Activated T-helper 1 cell treated with anti-CD3 and anti-CD28 coated beads, Interleukin-12 subunit alpha, Interleukin-12 subunit beta, Interleukin-2, Interleukin-4 antibody, amounts not matched to agents 30 ng/mL and 10 ng/mL and 1 ng/mL, durations not matched to agents 14 hours and 24 hours and 36 hours (primary cell): ENCODE data around the gene RUSF1. TPM values are rescaled to one million over a fixed set of nuclear protein-coding genes. Genes with fewer than 3 reads are reported as not detected.
A peak's percentile ranks its signal among the peaks of the same experiment; 100 is the strongest.
"Not testable (repeated sequence)": the region's sequence is repeated elsewhere in the genome, so short reads cannot be mapped to it uniquely, and the experiment has no call there.

ENCODE experiments used
- DNase-seq: peaks from one replicate; pipeline ENCODE4 v3.0.0; 2021; ENCODE audit warnings: low spot score
- H3K27ac Mint-ChIP-seq: one replicate; pipeline ENCODE4 v1.8.0; 2021; ENCODE audit warnings: mild to moderate bottlenecking, mixed read lengths
- H3K27me3 Mint-ChIP-seq: one replicate; pipeline ENCODE4 v1.8.0; 2022; ENCODE audit warnings: mild to moderate bottlenecking, moderate library complexity, mixed read lengths; ENCODE audit not compliant: insufficient read depth
- H3K36me3 Mint-ChIP-seq: one replicate; pipeline ENCODE4 v1.8.0; 2021; ENCODE audit warnings: low read depth, mixed read lengths
- H3K4me1 Mint-ChIP-seq: one replicate; pipeline ENCODE4 v1.8.0; 2021; ENCODE audit warnings: low read depth, mixed read lengths
- H3K4me3 Mint-ChIP-seq: one replicate; pipeline ENCODE4 v1.8.0; 2021; ENCODE audit warnings: mild to moderate bottlenecking, moderate library complexity, mixed read lengths
- H3K9me3 Mint-ChIP-seq: one replicate; pipeline ENCODE4 v1.8.0; 2021; ENCODE audit warnings: mixed read lengths
- intact Hi-C: fragments of 100-400 bp; cut with micrococcal nuclease; formaldehyde crosslinking; loops from one replicate; pipeline ENCODE4 v1.15.1; 2024
- total RNA-seq: library from RNA; stranded (reverse); gene quantifications from 2 replicates; pipeline ENCODE4 v1.2.3, GENCODE V29; 2022

Gene RUSF1
- total RNA-seq, 1 donor from 2014 or later: 42.2 TPM

DNA sequence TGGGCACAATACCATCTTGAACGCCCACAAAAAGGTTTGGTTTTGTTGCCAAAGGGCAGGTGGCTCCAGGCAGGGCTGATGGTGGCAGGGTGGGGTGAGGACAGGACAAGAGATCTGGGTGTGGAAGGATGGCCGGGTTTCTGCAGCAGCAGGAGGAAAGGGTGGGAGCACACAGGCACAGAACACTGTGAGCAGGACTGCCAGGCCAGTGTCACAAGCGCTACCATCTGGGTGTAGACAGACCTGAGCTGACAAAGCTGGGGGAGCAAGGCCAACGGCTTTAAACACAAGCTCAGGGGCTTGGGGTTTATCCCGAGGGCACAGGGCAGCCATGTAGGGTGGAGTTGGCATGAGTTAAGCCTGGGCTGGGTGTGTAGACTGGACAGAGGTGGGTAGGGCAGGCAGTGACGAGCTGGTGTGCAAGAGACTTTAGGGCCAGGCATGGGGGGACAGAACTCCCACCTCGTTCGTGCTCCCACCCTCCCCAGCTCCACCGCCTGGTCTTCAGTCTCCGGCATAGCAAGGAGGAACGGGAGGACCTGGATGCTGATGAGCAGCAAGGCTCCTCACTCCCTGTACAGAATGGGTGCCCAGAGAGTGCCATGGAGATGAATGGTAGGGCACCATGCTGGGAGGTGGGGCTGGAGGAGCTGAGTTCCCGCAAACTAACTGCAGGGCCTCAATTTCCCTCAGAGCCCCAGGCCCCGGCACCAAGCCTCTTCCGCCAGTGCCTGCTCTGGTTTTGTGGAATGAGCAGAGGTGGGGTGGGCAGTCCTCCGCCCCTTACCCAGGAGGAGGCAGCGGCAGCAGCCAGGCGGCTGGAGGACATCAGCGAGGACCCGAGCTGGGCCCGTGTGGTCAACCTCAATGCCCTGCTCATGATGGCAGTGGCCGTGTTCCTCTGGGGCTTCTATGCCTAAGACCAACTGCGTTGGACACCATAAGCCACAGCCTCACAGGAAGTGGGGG, 18.3 kb downstream of the RUSF1 start:
- intact Hi-C loops: no loop called here
- H3K27ac Mint-ChIP-seq: no peak overlapping the region
- no peaks in the 10 kb centered on the region for H3K9me3 Mint-ChIP-seq
- H3K27me3 Mint-ChIP-seq: peaks cover 18% of the 10 kb centered on the region
- H3K36me3 Mint-ChIP-seq: peaks cover 2% of the 10 kb centered on the region
- H3K4me1 Mint-ChIP-seq: no peaks in the 10 kb centered on the region
- H3K4me3 Mint-ChIP-seq: peak overlapping the region; percentile 57
- DNase-seq: no peak

DNA sequence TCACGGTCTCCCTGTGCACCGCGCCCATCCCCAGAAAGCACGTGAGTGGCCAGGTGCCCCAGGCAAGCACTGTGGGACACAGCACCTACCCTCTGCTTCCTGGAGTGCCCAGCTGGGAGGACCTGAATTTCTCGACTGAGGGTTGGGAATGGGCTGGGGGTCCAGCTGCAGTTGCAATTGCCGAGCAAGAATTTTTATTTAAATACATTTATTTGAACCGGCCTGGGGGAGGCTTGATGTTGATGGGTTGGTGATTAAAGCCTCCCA, 19.0 kb downstream of the RUSF1 start:
- Mint-ChIP-seq H3K9me3 (no peaks in the 10 kb centered on the region), H3K4me3 (peak overlapping the region; percentile 39), H3K36me3 (peaks cover 2% of the 10 kb centered on the region), H3K27ac (no peak overlapping the region), H3K4me1 (no peaks in the 10 kb centered on the region), H3K27me3 (peaks cover 21% of the 10 kb centered on the region)
- DNase-seq: no peak
- intact Hi-C loops: no loop called here

DNA sequence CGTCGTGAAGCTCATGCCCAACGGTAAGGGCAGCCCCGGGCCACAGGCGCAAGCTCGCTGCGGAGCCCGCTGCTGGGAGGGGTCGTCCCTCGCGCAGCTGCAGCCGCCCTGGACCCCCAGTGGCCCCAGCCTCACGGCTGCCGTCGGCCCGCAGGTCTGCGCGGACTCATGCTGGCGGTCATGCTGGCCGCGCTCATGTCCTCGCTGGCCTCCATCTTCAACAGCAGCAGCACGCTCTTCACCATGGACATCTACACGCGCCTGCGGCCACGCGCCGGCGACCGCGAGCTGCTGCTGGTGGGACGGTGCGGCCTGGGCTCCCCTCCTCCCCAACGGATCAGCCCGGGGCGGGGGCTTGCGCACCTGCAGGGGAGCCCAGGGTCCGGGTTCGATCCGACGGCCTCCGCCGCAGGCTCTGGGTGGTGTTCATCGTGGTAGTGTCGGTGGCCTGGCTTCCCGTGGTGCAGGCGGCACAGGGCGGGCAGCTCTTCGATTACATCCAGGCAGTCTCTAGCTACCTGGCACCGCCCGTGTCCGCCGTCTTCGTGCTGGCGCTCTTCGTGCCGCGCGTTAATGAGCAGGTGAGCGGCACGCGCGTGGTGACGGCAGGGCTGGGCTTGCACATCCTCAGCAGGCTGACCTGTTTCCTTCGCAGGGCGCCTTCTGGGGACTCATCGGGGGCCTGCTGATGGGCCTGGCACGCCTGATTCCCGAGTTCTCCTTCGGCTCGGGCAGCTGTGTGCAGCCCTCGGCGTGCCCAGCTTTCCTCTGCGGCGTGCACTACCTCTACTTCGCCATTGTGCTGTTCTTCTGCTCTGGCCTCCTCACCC, 19.5 kb downstream of the RUSF1 start:
- no peak for DNase-seq
- intact Hi-C loops: loop anchor here (1.0 kb wide), 1 partner anchor 29 kb away; the partner anchor contains the start of gene ARMC5
- no peak overlapping the region for H3K27ac Mint-ChIP-seq
- H3K27me3 Mint-ChIP-seq: peaks cover 22% of the 10 kb centered on the region
- H3K36me3 Mint-ChIP-seq: peaks cover 2% of the 10 kb centered on the region
- H3K9me3 Mint-ChIP-seq: no peaks in the 10 kb centered on the region
- no peaks in the 10 kb centered on the region for H3K4me1 Mint-ChIP-seq
- H3K4me3 Mint-ChIP-seq: peak overlapping the region; percentile 87

DNA sequence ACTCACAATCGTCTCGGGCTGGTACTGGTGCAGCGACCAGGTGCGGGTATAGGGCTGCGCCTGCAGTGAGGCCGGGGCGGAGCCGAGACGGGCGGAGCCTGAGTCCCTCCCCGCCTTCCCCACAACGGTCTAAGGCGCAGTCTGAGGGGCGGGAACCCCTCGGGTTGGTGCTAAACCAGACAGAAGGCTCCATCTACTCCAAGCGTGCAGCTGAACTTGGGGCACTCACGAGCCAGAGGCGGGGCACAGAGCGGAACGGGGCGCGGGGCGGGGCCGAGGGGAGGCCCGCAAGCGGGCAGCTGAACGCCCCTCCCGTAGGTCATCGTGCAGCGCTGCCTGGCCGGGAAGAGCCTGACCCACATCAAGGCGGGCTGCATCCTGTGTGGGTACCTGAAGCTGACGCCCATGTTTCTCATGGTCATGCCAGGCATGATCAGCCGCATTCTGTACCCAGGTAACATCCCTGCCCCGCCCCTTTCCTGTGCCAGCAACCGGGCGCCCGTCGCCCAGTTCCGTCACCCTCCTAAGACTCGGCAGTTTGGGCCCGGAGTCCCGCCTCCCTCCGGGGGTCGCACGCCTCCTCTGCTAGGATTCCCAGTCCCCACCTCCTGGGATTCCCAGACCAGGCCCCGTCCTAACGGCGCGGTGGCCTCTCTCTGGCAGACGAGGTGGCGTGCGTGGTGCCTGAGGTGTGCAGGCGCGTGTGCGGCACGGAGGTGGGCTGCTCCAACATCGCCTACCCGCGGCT, 20.3 kb downstream of the RUSF1 start:
- H3K36me3 Mint-ChIP-seq: peaks cover 2% of the 10 kb centered on the region
- intact Hi-C loops: loop anchor here (1.0 to 2.0 kb wide), 3 partner anchors 11 to 29 kb away; partner anchors contain the start of genes ARMC5 and RUSF1
- DNase-seq: peak; percentile 59
- H3K27ac Mint-ChIP-seq: no peak overlapping the region
- H3K4me3 Mint-ChIP-seq: peak overlapping the region; percentile 87
- peaks cover 24% of the 10 kb centered on the region for H3K27me3 Mint-ChIP-seq
- H3K4me1 Mint-ChIP-seq: no peaks in the 10 kb centered on the region
- H3K9me3 Mint-ChIP-seq: no peaks in the 10 kb centered on the region

DNA sequence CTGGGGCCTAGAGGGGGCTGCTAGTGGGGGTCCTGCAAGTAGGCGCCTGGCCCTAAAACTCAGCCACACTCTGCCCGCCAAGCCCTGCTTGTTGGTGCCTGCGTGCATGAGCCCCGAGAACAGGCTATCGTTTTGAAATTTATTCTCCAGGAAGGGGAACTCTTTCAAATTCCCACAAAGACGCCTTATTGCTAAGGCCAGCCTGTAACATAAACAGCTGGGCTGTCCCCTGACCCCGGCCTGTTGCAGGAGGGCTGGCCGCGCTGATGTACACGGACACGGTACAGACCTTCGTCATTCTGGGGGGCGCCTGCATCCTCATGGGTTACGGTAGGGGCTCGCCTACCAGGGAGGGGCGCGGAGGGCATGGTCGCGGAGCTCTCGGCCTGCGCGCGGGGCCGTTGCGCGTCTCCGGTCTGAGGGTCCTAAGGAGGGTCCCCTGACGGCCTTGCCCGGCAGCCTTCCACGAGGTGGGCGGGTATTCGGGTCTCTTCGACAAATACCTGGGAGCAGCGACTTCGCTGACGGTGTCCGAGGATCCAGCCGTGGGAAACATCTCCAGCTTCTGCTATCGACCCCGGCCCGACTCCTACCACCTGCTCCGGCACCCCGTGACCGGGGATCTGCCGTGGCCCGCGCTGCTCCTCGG, 21.0 kb downstream of the RUSF1 start:
- H3K9me3 Mint-ChIP-seq: no peaks in the 10 kb centered on the region
- no peaks in the 10 kb centered on the region for H3K4me1 Mint-ChIP-seq
- DNase-seq: no peak
- H3K36me3 Mint-ChIP-seq: peaks cover 2% of the 10 kb centered on the region
- H3K27me3 Mint-ChIP-seq: peaks cover 27% of the 10 kb centered on the region
- H3K27ac Mint-ChIP-seq: no peak overlapping the region
- peak overlapping the region; percentile 87 for H3K4me3 Mint-ChIP-seq
- intact Hi-C loops: loop anchor here (1.0 to 2.0 kb wide), 2 partner anchors 10 to 22 kb away; partner anchors contain the start of gene RUSF1

DNA sequence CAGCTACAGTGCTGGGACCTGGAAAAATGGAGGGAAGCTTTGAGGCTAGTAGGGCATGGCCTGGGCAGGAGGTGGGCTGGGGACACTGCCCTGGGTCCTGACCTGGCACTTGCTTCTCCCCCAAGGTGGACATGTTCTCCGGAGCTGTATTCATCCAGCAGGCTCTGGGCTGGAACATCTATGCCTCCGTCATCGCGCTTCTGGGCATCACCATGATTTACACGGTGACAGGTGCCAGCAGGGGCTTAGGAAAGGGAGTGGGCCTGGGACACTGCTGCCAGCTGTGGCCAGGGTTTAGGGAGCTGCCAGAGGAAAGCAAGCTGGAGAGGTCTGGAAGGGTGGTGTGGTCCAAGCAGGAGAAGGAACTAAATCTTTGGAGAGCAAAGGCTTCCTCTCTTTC, 22.1 kb downstream of the RUSF1 start:
- H3K4me3 Mint-ChIP-seq: peak overlapping the region; percentile 50
- peak overlapping the region; percentile 75 for H3K27ac Mint-ChIP-seq
- no peak for DNase-seq
- peaks cover 2% of the 10 kb centered on the region for H3K36me3 Mint-ChIP-seq
- H3K27me3 Mint-ChIP-seq: peaks cover 27% of the 10 kb centered on the region
- no peaks in the 10 kb centered on the region for H3K4me1 Mint-ChIP-seq
- intact Hi-C loops: loop anchor here (2.0 kb wide), 1 partner anchor 23 kb away; the partner anchor contains the start of gene RUSF1
- no peaks in the 10 kb centered on the region for H3K9me3 Mint-ChIP-seq

DNA sequence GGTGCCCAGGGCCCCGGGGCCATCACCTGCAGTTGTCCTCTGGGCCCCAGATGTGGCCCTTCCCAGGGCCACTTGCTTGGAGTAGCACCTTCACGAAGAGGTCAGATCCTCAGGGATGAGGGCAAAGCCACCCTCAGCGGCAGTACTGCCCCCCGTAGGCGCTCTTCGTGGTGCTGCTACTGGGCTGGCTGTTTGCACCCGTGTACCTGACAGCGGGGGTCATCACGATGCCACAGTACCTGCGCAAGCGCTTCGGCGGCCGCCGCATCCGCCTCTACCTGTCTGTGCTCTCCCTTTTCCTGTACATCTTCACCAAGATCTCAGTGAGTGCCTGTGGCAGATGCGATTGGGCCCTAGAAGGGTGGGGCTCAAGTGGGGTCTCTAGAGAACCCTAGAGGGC, 22.6 kb downstream of the RUSF1 start:
- DNase-seq: no peak
- H3K9me3 Mint-ChIP-seq: no peaks in the 10 kb centered on the region
- intact Hi-C loops: no loop called here

DNA sequence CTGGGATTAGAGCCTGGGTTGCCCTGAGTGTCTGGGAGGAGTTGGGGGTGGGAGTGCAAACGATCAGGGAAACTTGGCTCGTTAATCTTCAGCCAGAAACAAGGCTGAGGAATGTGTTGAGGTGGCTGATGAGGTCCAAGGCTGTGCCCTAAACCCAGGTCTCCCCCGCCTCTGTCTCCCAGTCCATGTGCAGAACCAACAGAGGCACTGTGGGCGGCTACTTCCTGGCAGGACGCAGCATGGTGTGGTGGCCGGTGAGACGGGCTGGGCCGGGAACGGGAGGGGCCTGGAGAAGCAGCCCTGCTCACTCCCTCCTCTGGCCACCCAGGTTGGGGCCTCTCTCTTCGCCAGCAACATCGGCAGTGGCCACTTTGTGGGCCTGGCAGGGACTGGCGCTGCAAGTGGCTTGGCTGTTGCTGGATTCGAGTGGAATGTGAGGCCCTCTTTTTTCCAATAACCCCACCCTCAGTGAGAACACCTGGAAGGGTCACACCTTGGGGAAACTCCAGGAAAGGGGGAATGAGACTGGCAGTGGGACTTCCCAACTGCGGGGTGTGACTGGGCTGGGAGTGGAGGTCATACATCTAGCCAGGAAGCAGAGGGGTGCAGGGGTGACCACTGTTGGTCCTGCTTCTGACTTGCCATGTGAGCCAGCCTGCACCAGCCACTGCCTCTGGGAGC, 23.6 kb downstream of the RUSF1 start:
- intact Hi-C loops: no loop called here
- no peak for DNase-seq
- Mint-ChIP-seq H3K27ac (no peak overlapping the region), H3K36me3 (no peaks in the 10 kb centered on the region), H3K27me3 (peaks cover 39% of the 10 kb centered on the region), H3K4me3 (no peak overlapping the region), H3K4me1 (no peaks in the 10 kb centered on the region), H3K9me3 (no peaks in the 10 kb centered on the region)

More for the DNA sequence above, 22.6 kb downstream of the RUSF1 start:
- H3K36me3 Mint-ChIP-seq: no peaks in the 10 kb centered on the region
- H3K27ac Mint-ChIP-seq: no peak overlapping the region
- no peaks in the 10 kb centered on the region for H3K4me1 Mint-ChIP-seq
- peak overlapping the region; percentile 50 for H3K4me3 Mint-ChIP-seq
- H3K27me3 Mint-ChIP-seq: peaks cover 32% of the 10 kb centered on the region

DNA sequence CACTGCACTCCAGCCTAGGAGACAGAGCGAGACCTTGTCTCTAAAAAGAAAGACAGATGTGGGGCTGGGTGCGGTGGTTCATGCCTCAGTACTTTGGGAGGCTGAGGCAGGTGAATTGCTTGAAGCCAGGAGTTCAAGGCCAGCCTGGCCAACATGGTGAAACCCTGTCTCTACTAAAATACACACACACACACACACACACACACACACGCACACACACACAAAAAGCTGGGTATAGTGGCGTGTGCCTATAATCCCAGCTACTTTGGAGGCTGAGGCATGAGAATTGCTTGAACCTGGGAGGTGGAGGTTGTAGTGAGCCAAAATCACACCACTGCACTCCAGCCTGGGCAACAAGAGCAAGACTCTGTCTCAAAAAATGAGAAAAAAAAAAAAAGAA, 24.1 kb downstream of the RUSF1 start:
- DNase-seq, H3K27ac Mint-ChIP-seq, H3K4me1 Mint-ChIP-seq, intact Hi-C loops, H3K9me3 Mint-ChIP-seq, H3K4me3 Mint-ChIP-seq, H3K36me3 Mint-ChIP-seq: not testable (repeated sequence)
- H3K27me3 Mint-ChIP-seq: peaks cover 41% of the 10 kb centered on the region

DNA sequence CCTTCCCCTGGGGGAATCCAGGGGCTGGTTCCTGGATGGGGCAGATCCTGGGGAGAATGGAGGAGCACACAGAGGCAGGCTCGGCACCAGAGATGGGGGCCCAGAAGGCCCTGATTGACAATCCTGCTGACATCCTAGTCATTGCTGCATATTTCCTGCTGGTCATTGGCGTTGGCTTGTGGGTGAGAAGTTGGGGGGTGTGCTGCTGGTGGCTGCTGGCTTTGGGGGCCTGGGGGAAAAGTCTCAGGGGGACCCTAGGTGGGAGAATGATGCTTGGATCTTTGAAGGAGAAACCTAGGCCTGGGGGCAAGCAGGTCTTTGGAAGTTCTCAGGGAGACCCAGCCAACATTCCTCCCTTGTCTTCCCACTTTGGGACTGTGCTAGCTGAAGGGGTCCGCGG, 25.1 kb downstream of the RUSF1 start, which contains the start of gene SLC5A2:
Gene SLC5A2, plus strand, starts transcription at position 43 of the 400 bp plus-strand sequence. Its CDS starts 14 bp downstream, at position 57.
- no peak for DNase-seq
- no peaks in the 10 kb centered on the region for H3K9me3 Mint-ChIP-seq
- H3K27ac Mint-ChIP-seq: no peak within 1 kb of the TSS
- no peaks in the 10 kb centered on the region for H3K36me3 Mint-ChIP-seq
- H3K4me3 Mint-ChIP-seq: no peak within 1 kb of the TSS
- intact Hi-C loops: no loop called here
- H3K27me3 Mint-ChIP-seq: peaks cover 43% of the 10 kb centered on the region
- H3K4me1 Mint-ChIP-seq: peaks cover 3% of the 10 kb centered on the region

DNA sequence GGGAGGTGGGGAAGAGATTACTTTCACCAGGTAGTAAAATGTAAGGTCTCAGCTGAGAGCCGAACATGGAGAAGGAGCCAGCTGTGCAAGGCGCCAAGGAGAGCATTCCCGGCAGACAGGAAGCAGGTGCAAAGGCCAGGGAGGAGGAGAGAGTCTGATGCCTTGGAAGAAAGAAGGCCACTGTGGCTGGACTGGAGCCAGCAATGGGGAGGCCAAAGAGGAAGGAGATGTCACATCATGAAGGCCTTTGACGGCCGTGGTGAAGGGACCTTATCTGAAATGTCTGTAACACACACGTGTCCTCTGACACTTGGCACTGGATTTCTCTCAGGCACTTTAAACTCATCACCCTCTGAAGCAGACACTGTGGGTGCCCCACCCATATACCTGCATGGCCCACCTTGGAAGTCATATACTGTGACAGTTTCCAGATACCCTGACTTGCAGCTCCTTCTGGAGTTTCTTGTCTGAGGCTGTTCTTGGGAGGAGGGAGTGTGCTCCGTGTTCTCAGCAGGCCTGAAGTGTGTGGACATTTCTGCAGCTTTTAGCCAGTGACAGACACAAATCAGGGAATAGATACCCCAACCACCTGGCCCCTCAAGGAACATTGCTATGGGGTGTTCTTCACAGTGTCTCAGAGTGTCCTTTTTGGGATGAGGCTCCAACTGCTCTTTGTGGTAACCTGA, 27.2 kb downstream of the RUSF1 start:
- intact Hi-C loops: no loop called here
- H3K9me3 Mint-ChIP-seq: no peaks in the 10 kb centered on the region
- H3K4me3 Mint-ChIP-seq: no peak overlapping the region
- DNase-seq: no peak
- H3K27me3 Mint-ChIP-seq: peaks cover 34% of the 10 kb centered on the region
- no peaks in the 10 kb centered on the region for H3K36me3 Mint-ChIP-seq
- H3K4me1 Mint-ChIP-seq: peaks cover 14% of the 10 kb centered on the region
- no peak overlapping the region for H3K27ac Mint-ChIP-seq
